Mononuclear cell (primary cell): ENCODE results near the gene C2orf81. TPM values are rescaled to one million over a fixed set of nuclear protein-coding genes. Genes with fewer than 3 reads are reported as not detected.
"Not testable (repeated sequence)": the region's sequence is repeated elsewhere in the genome, so short reads cannot be mapped to it uniquely, and the experiment has no call there.

Experiments
- H3K27me3 ChIP-seq: 2 replicates; pipeline ENCODE4 v1.6.0; 2011; ENCODE audit warnings: low read length, control low read depth; ENCODE audit not compliant: insufficient read depth
- H3K4me1 ChIP-seq: 2 replicates; pipeline ENCODE4 v1.5.1; 2011; ENCODE audit warnings: mild to moderate bottlenecking, low read length, control low read depth; ENCODE audit not compliant: insufficient read depth
- H3K4me3 ChIP-seq: 2 replicates; pipeline ENCODE4 v1.5.1; 2011; ENCODE audit warnings: mild to moderate bottlenecking, low read length, moderate library complexity
- H3K9me3 ChIP-seq: 2 replicates; pipeline ENCODE4 v1.5.1; 2011; ENCODE audit warnings: low read depth, mild to moderate bottlenecking, control low read depth, low read length
- total RNA-seq: library from RNA; depleted of rRNA; stranded (reverse); fragments of >200 nt; gene quantifications from one replicate; pipeline ENCODE4 v1.2.3, GENCODE V29; 2012

C2orf81 gene
- 0.94 TPM for total RNA-seq

DNA sequence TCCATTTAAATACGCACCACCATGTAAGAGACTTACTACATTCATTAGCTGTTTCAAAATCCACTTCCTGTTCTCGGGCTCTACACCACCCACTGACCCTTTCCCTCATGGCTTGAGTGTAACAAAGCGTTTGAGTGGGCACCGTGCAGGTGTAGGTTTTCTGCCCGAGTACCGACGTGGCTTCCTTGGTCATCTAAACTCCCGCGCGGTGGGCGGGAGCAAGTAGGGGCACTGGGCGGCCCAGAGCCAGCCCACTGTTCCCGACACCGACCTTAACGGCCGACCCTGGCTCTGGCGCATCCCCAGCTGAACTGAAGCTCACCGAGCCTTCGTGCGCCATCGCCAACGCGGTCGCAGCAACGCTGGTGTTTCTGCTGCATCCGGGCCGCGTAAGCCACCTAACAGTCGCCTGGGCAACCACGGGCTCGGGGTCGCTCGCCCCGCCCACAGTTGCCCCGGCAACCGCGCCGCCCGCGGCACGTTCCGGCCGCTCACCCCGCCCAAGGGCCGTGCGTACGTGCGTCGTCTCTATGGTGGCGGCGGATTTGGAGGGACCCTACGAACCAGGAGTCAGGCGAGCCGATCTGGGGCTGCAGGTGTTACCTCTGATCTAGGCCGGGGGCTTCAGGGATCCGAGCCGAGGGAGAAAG is at the start of gene C2orf81, which contains the start of gene WDR54:
TSS of gene C2orf81 (minus strand) at position 399 of the 650 bp plus-strand sequence. CDS start at position 340, 59 bp downstream.
TSS of gene WDR54 (plus strand) at position 510 of the 650 bp plus-strand sequence. CDS start 424 bp downstream, outside the sequence.
- no peaks in the 10 kb centered on the region for H3K9me3 ChIP-seq
- H3K4me3 ChIP-seq: peak within 1 kb of the TSS; percentile 77
- H3K27me3 ChIP-seq: no peaks in the 10 kb centered on the region

DNA sequence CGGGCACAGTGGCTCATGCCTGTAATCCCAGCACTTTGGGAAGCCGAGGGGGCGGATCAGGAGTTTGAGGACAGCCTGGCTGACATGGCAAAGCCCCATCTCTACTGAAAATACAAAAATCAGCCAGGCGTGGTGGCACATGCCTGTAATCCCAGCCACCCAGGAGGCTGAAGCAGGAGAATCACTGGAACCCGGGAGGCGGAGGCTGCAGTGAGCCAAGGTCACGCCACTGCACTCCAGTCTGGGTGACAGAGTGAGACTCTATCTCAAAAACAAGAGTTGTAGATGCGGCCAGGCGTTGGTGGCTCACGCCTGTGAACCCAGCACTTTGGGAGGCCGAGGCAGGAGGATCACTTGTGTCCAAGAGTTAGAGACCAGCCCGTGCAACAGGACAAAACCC is 49.3 kb upstream of the C2orf81 start:
- H3K4me1 ChIP-seq: peaks cover 29% of the 10 kb centered on the region
- H3K27me3 ChIP-seq, H3K4me3 ChIP-seq, H3K9me3 ChIP-seq: not testable (repeated sequence)

More for the DNA sequence above, at the start of gene C2orf81, which contains the start of gene WDR54:
- H3K4me1 ChIP-seq: peaks cover 28% of the 10 kb centered on the region

DNA sequence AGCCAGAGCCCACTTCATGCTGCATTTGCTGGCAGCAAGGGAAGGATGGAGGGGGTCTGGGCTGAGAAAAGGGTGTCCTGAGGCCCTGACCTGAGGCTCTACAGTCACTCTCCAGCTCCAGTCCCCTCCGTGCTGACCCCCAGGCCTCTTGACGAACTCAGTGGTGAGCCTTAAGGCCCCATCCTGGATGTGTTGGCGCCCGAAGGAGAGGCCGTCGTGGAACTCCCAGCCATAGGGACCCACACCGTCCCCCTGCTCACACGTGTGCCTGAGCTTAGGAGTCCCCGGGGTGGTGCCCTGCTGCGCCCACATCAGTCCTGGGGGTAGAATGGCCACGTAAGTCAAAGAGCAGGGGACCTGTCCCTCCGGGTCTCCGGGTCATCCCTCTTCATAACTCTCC is 43.0 kb upstream of the C2orf81 start:
- Histone ChIP-seq H3K4me3 (peak overlapping the region; percentile 71), H3K4me1 (peaks cover 20% of the 10 kb centered on the region), H3K27me3 (no peaks in the 10 kb centered on the region), H3K9me3 (no peaks in the 10 kb centered on the region)

DNA sequence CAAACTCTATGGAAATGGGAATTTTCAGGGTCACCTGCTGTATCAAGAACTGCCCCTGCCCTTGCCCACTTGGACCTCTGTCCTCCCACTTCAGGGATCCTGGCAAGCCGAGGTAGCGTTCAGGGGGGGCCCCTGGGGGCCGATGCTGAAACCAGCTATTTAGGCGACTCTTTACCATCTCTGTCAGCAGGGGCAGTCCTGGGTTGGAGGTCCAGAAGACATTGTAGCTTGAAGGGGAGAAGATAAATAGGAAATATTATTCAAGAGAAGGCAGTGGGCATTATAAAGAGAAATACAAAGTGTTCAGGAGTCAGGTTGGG is 41.3 kb upstream of the C2orf81 start:
- no peaks in the 10 kb centered on the region for H3K9me3 ChIP-seq
- H3K4me1 ChIP-seq: peaks cover 29% of the 10 kb centered on the region
- no peak overlapping the region for H3K4me3 ChIP-seq
- H3K27me3 ChIP-seq: no peaks in the 10 kb centered on the region

DNA sequence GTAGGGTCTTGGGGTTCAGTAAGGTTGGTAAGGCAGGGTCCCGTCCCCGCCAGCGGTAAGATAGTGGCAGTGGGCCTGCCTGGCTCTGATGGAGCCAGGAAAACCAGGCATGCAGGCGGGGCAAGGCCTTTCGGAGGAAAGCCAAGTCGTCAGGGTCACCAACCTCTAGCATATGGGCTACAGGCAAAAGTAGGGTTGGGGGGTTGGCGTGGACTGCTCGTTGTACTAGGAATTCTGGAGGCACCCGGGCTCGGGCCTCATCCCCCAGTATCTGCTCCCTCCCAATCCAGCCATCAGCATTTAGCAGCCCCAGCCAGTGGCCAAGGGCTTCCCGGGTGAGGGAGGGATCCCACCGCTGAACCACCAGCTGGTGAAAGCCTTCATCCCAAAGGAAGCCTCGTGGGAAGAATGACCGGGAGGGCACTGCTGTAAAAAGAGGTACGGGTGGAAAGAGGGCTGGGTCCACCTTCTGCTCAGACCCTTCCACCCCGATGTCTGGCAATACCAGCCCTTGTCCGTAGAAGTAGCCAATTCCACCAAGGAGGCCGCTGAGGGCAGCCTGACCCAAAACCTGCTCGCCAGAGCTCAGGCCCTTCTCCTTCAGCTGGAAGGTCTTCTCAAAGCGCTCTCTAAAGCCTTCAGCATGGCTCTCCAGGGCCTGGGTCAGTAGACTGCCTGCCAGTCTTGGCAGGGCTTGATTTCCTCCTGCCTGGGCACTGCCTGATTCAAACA is 40.8 kb upstream of the C2orf81 start:
- H3K4me3 ChIP-seq: no peak overlapping the region
- H3K27me3 ChIP-seq: no peaks in the 10 kb centered on the region
- H3K4me1 ChIP-seq: peaks cover 29% of the 10 kb centered on the region
- H3K9me3 ChIP-seq: no peaks in the 10 kb centered on the region

DNA sequence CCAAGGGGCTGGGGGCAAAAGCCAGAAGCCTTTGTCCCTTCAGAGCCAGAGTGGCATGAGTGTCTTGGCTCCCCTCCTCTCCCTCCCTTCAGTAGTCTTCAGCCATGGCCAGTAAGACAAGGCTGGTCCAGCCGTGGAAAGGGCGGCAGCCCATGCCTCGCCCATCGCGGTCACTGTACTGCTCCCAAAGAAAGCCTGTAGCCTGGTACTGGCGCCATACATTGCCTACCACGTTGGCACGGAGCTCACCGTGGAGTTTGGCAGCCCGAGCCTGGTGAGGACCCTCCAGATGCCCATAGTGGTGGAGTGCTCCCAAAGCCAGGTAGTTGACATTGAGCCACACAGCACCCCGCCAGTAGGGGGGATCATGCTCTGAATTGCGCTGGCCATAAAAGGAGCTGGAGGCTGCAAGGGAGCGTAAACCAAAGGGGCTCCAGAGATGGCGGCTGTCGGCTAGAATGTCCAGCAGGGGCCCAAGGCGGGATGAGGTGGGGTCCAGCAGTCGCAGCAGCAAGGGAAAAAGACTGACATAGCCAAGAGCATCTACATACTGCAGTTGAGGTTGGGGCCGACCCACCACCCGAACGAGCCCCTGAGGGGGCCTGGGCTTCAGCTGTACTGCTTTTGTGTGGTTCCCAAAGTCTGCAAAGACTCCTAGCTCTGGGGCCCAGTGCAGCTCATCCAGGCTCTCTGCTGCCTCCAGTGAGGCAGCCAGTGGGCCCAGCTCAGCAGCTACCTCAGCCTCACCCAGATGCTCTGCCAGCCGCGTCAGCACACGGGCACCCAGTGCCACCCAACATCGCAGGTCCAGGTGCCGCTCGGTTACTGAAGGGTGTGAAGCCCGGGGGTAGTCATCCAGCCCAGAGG is 40.0 kb upstream of the C2orf81 start:
- no peak overlapping the region for H3K4me3 ChIP-seq
- H3K9me3 ChIP-seq: no peaks in the 10 kb centered on the region
- peaks cover 37% of the 10 kb centered on the region for H3K4me1 ChIP-seq
- no peaks in the 10 kb centered on the region for H3K27me3 ChIP-seq

DNA sequence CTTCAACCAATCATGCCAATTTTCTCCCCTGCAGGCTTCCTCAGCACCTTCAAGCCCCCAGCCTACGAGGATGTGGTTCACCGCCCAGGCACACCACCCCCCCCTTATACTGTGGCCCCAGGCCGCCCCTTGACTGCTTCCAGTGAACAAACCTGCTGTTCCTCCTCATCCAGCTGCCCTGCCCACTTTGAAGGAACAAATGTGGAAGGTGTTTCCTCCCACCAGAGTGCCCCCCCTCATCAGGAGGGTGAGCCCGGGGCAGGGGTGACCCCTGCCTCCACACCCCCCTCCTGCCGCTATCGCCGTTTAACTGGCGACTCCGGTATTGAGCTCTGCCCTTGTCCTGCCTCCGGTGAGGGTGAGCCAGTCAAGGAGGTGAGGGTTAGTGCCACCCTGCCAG is 38.8 kb upstream of the C2orf81 start:
- H3K27me3 ChIP-seq, H3K4me3 ChIP-seq, H3K9me3 ChIP-seq: not testable (repeated sequence)
- H3K4me1 ChIP-seq: peaks cover 43% of the 10 kb centered on the region

DNA sequence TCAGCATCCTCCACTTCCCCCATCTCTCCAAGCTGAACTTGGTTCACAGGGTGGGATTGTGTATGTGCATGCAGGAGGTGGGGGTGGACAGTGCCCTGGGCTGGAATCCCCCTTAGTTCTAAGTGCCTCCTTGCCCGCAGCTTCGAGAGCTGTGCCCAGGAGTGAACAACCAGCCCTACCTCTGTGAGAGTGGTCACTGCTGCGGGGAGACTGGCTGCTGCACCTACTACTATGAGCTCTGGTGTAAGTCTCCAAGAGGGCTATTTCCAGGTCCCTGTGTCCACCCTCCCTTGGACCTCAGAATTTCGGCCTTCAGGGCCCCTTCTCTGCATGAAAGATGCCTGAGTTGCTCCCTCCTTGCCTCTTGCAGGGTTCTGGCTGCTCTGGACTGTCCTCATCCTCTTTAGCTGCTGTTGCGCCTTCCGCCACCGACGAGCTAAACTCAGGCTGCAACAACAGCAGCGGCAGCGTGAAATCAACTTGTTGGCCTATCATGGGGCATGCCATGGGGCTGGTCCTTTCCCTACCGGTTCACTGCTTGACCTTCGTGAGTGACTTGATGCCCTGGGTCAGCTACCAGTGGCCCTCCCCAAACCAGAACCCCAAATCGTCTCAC is 38.2 kb upstream of the C2orf81 start:
- not testable (repeated sequence) for H3K9me3 ChIP-seq, H3K27me3 ChIP-seq, H3K4me3 ChIP-seq
- H3K4me1 ChIP-seq: peaks cover 44% of the 10 kb centered on the region

DNA sequence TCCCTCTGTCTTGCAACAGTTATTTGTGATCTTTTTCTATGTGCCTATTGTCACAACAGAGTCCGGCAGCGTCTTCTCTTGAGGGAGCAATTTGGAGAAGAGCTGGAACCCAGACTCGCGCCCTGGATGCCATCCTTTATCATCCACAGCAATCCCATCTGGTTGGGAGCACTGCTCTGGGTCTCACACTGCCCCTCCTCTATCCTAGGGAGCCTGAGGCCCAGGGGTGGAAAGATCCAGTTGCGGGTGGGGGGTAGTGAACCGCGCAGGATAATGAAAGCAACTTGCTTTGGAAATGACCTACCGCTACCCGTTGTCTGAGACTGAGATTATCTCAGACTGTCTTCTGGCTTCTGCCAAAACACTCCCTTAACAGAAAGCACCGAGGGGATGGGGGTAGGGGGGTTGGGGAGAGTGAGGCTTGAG is 37.5 kb upstream of the C2orf81 start:
- H3K4me3 ChIP-seq: peak overlapping the region; percentile 75
- H3K9me3 ChIP-seq: no peaks in the 10 kb centered on the region
- no peaks in the 10 kb centered on the region for H3K27me3 ChIP-seq
- H3K4me1 ChIP-seq: peaks cover 42% of the 10 kb centered on the region

DNA sequence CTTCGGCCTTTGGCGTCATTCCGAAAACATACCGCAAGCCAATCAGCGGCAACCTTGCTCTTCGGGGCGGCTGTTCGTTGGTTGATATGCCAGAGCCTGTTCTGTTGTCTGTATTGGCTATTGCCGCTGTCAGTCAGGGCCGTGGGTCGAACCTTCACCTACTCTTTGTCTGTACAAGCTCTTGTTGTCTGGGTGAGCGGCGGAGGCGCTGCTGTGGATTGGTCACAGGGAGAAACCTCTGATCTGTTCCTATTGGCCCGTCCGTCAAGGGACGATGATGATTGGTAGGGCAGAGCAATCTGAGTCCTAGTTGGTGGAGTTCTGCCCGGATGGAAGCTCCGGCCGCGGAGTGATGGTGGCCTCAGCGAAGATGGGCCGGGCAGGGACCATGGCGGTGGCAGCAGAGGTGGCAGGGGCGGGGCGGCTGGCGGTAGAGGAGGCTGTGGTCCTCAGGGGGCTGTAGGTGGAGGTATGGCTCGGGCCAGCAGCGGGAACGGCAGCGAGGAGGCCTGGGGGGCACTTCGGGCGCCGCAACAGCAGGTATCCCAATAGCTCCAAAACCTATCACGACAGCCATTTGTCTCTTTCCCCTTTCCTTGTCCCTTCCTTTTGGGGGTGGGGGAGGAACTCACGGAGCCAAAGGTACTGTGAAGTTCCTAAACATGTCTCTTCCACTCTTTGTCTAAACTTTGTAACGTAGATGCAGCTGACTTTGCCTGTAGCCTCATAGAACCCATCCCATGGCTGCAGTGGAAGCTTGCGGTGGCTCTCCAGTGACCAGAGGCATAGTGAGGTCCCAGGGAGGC is 36.9 kb upstream of the C2orf81 start, which contains the start of gene WBP1:
TSS of gene WBP1 (plus strand) at position 307 of the 806 bp plus-strand sequence. CDS start at position 472, 165 bp downstream.
- peak within 1 kb of the TSS; percentile 75 for H3K4me3 ChIP-seq
- no peaks in the 10 kb centered on the region for H3K27me3 ChIP-seq
- no peaks in the 10 kb centered on the region for H3K9me3 ChIP-seq
- peaks cover 41% of the 10 kb centered on the region for H3K4me1 ChIP-seq

DNA sequence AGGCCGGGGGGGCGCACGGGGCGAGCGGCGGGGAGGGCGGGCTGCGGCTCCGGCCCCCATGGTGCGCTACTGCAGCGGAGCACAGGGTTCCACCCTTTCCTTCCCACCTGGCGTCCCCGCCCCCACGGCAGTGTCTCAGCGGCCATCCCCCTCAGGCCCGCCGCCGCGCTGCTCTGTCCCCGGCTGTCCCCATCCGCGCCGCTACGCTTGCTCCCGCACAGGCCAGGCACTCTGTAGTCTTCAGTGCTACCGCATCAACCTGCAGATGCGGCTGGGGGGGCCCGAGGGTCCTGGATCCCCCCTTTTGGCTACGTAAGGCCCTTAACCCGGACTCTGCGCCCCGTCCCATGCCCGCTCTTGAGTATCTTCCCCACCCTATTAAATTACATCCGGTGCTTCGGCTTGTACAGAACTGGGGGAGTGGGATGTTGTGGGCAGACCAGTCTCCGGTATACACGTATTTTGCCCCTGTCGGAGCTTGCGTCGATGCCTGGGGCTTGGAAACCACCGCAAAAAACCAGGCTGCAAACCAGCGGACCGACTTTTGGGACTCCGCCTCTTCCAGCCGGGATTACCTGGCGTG is 36.2 kb upstream of the C2orf81 start:
- no peaks in the 10 kb centered on the region for H3K27me3 ChIP-seq

DNA sequence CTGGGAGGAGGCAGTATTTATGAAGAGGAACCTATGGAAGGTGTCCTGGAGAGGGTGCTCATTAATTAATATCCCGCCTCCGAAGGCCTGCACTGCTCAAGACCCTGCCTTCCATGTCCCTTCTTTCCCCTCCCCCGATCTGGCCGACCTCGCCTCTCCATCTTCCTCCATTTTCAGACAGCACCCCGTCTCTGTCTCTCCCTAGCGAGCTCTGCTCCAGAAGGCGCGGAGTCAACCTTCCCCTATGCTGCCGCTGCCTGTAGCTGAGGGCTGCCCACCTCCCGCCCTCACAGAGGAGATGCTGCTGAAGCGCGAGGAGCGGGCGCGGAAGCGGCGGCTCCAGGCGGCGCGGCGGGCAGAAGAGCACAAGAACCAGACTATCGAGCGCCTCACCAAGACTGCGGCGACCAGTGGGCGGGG is 35.7 kb upstream of the C2orf81 start:
- Histone ChIP-seq H3K9me3 (no peaks in the 10 kb centered on the region), H3K27me3 (no peaks in the 10 kb centered on the region), H3K4me1 (peaks cover 52% of the 10 kb centered on the region), H3K4me3 (peak overlapping the region; percentile 75)

More for the DNA sequence above, 36.2 kb upstream of the C2orf81 start:
- peaks cover 48% of the 10 kb centered on the region for H3K4me1 ChIP-seq
- no peaks in the 10 kb centered on the region for H3K9me3 ChIP-seq
- peak overlapping the region; percentile 75 for H3K4me3 ChIP-seq

DNA sequence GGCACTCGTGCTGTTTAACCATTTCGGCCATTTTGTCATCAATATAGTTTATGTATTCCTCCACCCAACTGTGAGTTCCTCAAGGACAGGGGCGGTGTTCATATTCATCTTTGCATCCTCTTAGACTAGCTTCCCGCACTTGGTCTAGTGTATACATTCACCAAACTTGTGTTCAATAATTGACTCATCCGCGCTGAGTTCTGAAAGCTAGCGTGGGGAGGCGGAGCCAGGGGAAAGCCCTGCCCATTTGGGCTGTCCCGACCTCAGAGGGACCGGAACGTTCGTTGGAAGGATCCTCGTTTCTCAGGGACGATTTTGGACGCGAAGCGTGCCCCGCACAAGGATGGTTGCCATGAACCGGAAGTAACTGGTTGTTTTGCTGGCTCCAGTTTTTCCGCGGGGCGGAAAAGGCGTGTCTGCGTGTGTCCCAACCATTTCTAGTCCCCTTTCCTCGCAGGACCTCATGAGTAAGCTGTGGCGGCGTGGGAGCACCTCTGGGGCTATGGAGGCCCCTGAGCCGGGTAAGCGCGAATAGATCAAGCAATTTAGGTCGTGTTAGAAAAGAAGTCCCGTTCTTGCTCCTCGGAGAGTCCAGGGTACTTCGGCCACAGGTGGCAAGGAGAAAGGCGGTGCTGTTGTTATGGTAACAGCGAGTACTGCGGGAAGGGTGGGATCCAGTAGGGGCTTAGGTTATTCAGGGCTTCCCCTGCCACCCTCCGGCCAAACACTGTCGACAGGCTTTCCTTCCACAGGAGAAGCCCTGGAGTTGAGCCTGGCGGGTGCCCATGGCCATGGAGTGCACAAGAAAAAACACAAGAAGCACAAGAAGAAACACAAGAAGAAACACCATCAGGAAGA is 33.5 kb upstream of the C2orf81 start, which contains the start of gene INO80B:
TSS of gene INO80B (plus strand) at position 434 of the 858 bp plus-strand sequence. CDS start at position 464, 30 bp downstream.
- H3K9me3 ChIP-seq: no peaks in the 10 kb centered on the region
- H3K27me3 ChIP-seq: no peaks in the 10 kb centered on the region
- peak within 1 kb of the TSS; percentile 55 for H3K4me3 ChIP-seq
- H3K4me1 ChIP-seq: peaks cover 54% of the 10 kb centered on the region
